Measurements from ENCODE around the gene TRIM41.
A peak's percentile ranks its signal among the peaks of the same experiment; 100 is the strongest.
"Not testable (repeated sequence)": the region's sequence is repeated elsewhere in the genome, so short reads cannot be mapped to it uniquely, and the experiment has no call there.

The TRIM41 gene

DNA sequence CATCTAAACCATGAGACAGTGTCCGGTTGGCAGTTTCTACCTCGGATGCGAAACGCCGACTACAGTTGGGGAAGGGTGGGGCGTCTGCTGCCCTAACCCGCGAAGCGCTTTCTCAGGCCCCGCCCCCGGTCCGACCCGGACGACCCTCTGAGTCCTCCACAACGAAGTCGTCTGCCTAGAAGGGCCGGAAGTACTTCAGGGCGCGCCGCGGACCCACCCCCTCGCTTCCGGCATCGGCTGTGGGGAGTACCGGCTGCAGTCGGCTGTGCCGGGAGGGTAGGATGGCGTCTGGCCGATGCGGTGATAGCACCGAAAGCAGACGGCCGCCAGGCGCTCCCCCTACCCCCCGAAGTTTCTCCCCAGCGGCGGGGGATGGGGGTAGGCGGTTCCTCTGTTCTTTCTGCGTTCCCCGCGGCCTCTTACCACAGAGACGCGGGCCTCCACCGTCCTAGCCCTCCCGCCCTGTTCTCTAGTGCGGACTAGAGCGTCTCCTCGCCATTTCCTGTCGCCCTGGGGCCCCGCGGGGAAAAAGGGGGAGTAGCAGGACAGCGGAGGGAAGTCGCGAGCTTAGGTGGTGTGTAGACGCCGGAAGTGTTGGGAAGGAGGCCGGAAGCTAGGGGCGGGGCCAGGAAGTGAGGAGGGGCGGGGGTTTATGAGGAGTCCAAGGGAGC is at the start of gene TRIM41:
Gene TRIM41, plus strand, starts transcription at position 224 of the 671 bp plus-strand sequence. CDS start 719 bp downstream, outside the sequence.
- DNase-seq (ENCODE audit: low read depth, low spot score), result peak; percentile 94

DNA sequence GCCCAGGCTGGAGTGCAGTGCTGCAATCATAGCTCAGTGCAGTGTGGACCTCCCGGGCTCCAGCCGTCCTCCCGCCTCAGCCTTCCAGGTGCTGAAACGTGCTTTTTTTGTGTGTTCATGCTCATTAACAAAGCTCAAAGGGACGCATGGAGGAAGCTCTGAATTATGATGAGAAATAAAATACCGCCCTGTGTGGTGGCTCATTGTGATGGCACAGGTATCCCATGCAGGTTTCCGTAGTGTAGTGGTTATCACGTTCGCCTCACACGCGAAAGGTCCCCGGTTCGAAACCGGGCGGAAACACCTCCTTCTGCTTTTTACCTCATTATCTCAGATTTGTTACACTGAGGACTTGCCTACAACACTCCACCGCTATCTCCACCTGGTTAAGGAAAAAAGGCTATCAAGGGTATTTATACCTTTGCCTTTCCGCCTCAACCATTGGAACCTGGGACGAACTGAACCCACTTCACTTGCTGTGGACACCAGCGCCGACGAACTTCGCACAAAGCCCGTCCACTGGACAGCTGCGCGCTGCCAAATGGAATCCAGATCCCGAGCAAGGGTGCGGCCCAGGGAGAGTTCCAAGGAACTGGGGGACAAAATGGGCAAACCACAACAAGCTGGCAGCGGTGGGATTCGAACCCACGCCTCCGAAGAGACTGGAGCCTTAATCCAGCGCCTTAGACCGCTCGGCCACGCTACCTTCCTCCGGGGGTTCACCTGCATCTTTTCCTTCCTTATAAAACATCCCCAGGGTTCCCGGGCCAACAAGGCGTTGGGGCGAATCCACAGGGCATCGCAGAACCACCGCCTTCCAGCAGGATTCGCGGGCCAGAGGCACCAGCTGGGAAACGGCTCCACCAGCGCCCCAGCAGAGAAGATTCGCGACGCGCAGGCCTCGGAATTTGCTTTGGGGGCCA is 49.4 kb upstream of the TRIM41 start:
- no peak for DNase-seq (ENCODE audit: low read depth, low spot score)

DNA sequence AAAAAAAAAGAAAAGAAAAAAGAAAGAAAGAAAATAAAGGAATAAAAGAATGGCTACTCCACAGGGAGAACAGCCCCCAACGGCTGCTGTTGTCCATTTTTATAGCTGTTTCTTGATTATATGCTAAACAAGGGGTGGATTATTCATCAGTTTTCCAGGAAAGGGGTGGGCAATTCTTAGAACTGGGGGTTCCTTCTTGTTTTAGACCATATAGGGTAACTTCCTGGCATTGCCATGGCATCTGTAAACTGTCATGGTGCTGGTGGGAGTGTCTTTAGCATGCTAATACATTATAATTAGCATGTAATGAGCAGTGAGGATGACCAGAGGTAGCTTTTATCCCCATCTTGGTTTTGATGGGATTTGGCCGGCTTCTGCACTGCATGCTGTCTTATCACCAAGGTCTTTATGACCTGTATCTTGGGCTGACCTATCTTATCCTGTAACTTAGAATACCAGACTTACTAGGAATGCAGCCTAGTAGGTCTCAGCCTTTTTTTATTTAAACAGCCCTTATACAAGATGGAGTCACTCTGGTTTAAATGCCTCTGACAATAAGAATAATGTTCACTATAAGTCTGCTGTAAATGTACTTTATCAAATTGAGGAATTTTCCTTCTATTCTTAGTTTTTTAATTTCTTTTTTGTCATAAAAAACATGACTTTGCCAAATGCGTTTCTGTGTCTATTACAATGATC is 46.7 kb upstream of the TRIM41 start:
- DNase-seq (ENCODE audit: low read depth, low spot score), result no peak

DNA sequence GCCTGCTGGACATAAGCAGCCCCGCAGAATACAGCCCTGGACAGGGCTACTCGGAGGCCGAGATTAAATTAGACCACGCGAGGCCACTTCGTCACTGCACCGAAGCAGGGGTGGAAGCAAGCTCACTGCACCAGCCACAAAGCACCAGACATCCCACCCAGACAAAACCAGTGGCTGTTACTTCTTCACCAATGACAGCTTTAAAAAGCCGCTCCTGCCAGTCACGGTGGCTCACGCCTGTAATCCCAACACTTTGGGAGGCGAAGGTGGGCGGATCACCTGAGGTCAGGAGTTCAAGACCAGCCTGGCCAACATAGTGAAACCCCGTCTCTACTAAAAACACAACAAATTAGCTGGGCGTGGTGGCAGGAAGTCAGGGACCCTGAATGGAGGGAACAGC is 45.5 kb upstream of the TRIM41 start:
- not testable (repeated sequence) for DNase-seq (ENCODE audit: low read depth, low spot score)

DNA sequence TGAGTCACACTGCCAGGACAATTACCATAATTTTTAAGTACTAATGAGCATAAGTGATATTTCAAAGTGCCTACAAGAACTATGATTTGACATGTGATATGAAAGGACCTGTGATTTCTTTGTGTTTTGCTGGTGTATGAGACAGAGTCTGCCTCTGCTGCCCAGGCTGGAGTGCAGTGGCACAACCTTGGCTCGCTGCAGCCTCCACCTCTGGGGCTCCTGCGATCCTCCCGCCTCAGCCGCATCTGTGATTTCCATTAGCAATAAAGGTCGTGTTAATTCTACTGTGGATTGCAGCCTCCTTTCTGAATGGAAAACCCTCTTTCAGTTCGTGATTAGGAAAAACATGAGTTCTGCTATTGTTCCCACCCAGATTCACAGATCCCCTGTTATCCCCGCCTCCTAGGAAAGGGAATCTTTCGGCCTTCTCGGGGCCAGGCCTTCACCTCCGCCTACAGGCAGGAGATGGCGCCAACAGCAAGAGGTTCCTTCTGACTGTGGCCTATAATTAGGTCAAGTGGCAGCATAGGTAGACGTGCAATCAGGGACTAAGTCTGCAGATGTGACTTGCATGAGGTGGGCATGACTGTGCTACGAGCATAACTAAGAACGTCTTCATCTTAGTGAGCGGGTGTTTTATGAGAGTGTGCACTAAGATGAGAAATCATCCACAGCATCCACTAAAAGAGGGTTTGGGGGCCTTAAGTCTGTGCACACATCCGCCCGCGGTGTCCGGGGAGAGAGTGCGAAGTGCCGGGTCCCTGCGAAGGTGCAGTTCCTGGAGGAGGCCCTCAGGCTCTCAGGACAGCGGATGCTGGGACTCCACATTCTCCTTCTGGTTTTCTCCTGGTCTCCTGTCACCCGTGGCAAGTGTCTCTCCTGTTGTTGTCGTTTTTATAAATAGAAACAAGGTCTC is 41.2 kb upstream of the TRIM41 start:
- no peak for DNase-seq (ENCODE audit: low read depth, low spot score)

DNA sequence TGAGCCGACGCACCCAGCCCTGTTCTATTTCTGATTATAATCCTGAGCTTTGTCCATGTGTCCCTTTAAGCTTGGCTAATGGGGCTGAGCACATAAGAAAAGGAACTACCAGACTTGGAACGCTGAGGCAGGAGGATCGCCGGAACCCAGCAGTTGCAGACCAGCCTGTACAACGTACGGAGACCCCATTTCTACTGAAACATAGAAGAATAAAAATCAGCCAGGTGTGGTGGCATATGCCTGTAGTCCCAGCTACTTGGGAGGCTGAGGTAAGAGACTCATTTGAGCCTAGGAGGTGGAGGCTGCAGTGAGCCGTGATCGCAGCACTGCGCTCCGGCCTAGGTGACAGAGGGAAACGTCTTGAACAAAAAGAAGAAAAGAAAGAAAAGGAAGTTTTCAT is 40.4 kb upstream of the TRIM41 start:
- no peak for DNase-seq (ENCODE audit: low read depth, low spot score)

DNA sequence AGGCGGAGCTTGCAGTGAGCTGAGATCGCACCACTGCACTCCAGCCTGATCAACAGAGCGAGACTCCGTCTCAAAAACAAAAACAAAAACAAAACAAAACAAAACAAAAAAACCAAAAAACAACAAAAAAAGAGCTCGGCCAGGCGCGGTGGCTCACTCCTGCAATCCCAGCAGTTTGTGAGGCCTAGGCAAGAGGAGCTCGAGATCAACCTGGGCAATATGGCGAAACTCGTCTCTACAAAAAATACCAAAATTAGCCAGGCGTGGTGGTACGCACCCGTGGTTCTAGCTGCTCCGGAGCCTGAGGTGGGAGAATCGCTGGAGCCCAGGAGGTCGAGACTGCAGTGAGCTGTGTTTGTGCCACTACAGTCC is 38.2 kb upstream of the TRIM41 start:
- DNase-seq (ENCODE audit: low read depth, low spot score), result no peak

DNA sequence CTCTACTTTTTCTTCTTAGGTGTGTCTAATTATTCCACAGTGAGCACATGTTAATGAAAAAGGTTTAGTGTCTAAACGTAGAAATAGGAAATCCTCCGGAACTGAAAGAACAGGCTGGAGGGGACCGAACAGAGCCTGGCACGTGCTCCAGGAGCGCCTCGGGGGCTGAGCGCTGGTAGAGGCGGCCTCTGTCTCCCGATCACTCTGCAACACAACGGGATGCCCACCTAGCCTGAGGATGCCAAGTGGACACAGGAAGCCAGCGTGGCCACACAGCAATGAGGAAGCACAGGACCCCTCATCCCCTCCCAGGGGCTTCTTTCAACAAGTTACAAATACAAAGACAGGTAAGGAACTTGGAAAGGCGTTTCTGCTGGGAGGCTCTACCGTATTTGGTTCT is 37.5 kb upstream of the TRIM41 start:
- DNase-seq (ENCODE audit: low read depth, low spot score), result no peak

DNA sequence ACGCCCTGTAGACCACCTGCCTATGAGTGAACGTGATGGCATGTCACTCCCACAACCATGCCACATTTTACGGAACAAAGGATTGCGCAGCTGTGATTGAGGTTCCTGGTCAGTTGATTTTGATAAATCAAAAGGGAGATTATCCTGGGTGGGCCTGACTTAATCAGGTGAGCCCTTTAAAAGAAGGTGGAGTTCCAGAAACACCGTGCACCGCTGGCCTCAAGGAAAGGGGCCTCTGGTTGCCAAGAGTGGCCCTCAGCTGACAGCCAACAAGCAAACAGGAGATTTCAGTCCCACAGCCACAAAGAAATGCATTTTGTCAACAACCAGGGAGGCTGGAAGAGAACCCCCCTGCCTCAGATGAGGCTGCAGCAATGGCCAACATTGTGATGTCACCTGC is 37.1 kb upstream of the TRIM41 start:
- no peak for DNase-seq (ENCODE audit: low read depth, low spot score)

DNA sequence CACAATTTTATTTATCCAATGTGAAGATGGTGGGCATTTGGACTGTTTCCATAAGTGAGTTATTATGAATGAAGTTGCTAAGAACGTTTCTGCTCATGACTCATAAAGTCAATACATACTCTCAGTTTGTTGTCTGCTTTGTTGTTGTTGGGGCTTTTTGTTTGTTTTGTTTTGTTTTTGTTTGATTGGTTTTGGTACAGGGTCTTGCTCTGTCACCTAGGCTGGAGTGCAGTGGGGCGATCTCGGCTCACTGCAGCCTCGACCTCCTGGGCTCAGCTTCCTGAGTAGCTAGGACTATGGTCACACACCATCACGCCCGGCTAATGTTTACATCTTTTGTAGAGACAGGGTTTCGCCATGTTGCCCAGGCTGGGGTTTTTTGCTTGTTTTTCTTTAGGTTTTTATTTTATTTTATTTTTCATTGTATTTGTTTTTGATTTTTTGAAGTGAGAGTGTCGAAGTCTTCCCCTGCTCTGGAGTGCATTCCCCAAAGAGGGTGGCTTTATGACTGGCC is 36.0 kb upstream of the TRIM41 start:
- no peak for DNase-seq (ENCODE audit: low read depth, low spot score)

DNA sequence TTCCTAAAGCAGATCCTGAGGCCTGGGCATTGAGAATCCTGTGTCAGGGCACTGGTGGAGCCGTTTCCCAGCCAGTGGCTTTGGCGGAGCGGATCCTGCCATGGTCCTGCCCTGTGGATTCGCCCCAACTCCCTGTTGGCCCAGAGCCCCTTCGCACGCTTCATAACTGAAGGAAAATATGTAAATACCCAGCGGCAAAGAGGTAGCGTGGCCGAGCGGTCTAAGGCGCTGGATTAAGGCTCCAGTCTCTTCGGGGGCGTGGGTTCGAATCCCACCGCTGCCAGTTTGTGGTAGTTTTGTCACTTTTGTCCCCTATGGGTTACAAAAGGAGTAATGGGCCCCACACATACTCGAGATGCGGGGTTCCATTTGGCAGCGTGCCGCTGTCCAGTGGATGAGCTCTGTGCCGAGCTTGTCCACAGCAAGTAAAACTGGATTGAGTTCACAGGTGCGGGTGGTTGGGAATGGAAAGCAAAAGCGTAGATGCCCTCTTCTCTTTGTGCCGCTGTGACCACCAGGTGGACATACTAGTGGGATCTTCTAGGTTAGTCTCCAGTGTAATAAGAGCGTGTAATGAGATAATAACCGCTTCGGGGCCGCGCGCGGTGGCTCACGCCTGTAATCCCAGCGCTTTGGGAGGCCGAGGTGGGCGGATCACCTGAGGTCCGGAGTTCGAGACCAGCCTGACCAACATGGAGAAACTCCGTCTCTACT is 35.4 kb upstream of the TRIM41 start:
- DNase-seq (ENCODE audit: low read depth, low spot score), result no peak

DNA sequence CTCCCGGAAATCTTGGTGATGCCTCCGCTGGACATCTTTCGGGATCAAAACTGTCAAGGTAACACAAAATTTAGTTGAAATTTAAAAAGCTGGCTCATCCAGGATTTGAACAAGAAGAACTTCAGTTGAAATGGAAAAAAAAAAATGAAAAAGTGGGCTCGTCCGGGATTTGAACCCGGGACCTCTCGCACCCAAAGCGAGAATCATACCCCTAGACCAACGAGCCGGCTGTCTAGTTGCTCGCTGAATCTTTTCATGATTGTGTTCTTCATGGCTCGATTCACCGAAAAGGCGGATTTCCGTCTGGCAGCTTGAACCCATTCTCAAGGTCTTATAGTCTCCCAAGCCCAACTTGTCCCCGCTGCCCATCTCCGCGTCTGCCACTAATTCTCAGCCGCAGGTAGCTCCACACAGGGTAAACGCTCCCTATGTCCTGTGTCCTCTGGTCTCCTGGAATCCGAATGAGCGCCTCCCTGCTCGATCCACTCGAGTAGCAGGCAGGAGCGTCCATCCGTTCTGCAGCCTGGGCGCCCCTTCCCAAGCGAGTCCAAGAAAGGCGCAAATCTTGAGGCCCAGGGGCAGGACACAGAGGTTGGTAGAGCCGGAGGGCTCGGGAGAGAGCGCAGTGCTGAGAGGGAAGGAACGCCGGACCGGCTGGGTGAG is 34.2 kb upstream of the TRIM41 start:
- no peak for DNase-seq (ENCODE audit: low read depth, low spot score)

DNA sequence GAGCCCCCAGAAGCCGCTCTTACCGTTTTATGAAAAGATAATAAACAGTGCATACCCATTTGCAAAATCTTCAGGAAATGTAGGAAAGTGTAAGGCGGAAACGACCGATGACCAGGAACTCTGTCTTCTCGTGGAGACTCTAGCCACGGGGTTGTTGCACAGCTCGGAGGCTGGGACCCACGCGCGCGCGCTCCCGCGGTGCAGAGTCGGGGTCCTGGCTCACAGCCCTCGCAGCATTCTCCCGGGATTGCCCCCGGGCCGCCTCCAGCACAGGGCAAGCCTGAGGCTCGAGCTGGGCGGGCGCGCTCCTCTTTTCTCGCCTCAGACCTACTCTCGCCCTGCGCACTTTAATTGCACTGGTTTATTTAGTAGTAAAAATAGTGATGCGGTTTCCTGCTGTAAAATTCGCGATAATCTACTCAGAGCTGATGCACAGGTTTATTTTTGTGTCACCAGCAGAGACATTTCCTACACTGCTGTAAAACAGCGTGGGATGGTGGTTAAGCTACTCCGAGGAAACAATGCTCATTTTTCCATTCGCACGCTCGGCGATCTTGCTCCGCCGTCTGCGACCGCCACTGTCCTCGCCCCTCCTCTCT is 33.6 kb upstream of the TRIM41 start:
- no peak for DNase-seq (ENCODE audit: low read depth, low spot score)

DNA sequence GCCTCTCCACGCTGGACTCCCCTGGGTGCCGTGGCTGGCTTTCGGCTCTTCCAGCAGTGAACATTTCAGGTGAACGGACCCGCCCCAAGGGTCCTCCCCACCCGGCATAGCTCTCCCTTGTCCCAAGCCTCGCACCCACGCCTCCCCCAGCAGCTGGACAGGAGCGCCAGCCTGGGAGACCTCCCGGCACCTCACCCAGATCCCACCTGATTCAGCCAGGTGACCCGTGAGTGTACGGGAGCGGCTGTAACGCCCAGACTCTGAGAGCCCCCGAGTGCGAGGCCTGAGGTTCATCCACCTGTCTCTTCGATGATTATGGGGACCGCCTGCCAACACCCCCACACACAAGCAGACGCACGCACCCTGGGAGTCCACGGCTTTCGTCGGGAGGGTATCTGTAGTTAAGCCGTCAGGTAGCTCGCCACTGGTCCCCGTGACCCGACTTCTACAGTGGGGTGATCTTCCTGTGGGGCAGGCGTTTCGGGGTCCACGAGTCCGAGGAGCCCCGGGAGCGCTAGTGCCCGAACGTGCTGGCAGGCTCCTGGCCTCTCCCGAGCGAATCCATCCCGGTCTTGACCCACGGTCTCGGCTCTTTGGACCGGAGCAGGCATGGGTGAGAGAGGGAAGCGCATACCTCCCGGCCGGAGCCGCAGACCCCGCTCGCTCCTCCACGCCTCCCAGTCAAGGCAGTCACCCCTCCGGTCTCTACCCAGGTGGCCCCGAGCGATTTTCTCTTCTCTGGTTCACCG is 32.9 kb upstream of the TRIM41 start:
- no peak for DNase-seq (ENCODE audit: low read depth, low spot score)

DNA sequence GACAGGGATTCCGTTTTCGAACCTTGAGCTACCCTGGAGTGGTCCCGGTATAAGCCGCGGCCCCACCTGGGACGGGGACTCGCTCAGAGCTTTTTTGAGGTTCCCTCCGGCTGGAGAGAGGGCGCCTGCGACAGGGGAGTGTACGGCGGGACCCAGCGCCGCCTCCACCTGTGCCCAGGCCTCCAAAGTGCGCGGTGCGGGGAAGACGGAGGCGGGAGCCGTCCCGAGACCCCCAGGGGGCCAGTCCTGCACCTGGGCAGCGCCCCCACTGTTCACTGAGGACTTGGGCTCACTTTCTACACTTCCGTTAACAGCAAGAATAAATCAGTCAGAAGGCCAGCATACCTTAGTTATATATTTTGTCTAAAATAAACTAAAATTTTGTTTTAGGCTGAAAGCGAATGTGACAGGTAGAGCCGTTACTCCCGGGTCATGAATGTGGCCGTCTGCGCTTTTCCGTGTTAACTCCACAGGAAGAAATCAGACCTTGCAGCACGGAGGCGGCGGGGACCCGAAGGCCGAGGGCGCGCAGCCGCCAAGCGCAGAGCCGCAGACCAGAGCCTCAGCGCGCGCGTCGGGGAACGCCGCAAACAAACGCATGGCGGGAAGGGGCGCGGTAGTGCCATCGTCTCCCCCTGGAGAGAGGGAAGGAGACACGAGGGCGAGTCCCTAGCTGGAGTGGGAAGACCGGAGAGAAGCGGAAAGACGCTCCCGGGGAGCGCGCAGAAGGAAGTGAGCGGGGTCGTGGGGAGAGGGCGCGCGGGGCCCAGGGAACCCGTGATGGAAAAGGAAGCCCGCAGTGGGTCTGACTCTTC is 32.2 kb upstream of the TRIM41 start:
- DNase-seq (ENCODE audit: low read depth, low spot score), result no peak

DNA sequence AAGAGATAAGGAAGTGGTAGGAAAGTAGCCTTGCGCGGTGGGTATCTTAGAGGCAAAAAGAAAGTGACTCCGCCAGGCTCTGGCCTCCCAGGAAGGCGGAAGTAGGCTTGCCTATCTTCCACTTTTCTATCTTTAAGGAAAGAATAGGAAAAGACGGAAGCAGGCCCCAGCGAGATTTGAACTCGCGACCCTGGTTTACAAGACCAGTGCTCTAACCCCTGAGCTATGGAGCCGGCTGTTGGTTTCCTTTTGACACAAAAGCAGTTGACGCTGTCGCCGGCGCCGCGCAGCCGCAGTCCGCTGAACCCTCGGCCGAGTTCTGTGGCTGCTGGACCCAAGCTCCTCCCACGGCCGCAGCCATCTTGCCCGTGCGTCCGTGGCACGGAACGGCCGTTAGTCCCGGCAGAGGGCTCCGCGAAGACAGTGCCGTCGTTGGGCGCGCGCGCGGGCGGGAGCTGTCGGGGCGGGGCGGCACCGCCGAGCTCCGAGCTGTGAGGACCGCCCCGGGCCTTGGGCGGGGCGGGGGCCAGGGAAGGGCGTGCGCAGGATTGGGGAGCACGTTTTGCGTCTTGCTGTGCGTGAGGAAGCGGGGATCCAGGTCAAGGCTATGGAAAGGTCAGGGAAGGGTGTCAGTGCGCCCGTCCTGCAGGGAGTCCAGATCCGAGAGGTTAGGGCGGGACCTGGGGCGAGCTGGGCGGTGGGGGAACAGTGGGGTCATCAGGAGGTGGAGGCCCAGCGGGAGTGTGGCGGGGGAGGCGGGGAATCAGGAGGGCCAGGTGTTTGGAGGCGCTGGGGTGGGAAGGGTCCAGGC is 31.4 kb upstream of the TRIM41 start:
- peak; percentile 64 for DNase-seq (ENCODE audit: low read depth, low spot score)

Data from iPS DF 19.7 (cell line).